Peyer's patch (tissue), 4 donors: ENCODE measurements around the gene PCDHGC4.

Experiments used
- CTCF ChIP-seq, 6 experiments: fragments of 450-650 bp in 4 of 6; fragments of 200-600 bp in 2 of 6; sonication (generic) in 1 of 6; IDR thresholded peaks; one replicate each; pipeline ENCODE4 v1.5.1; 2017 to 2019; ENCODE audit warnings: antibody characterized with exemption in 6 of 6, mild to moderate bottlenecking in 3 of 6, moderate library complexity in 1 of 6
- POLR2A ChIP-seq, 2 donors: fragments of 450-650 bp; IDR thresholded peaks; one replicate each; pipeline ENCODE4 v1.5.1; 2017; ENCODE audit warnings: antibody characterized with exemption in 2 of 2, mild to moderate bottlenecking in 2 of 2, moderate library complexity in 2 of 2

- TF ChIP-seq CTCF (IDR thresholded peaks at IDR 0.05) (no peak), POLR2A (IDR thresholded peaks at IDR 0.05) (no peak)
These were observed 16.9 kb downstream of the PCDHGC4 start for GRCh38 chr5:141501761-141502160.
